ENCODE data around the gene SDK1.
"Not testable (repeated sequence)": the region's sequence is repeated elsewhere in the genome, so short reads cannot be mapped to it uniquely, and the experiment has no call there.

Gene SDK1

DNA sequence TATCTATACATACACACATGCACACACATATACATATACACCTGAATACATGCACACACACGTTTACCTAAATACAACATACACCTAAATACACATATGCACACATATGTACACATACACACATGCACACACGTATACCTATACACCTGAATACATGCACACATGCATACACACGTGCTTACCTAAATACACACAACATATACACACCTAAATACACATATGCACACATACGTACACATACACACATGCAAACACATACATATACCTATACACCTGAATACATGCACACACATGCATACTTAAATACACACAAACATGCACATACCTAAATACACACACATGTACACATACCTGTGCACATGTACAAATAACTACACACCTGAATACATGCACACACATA lies 947.2 kb downstream of the SDK1 start:
- Histone ChIP-seq H3K36me3 (ENCODE audit: insufficient read depth, low read length) (peaks cover 13% of the 10 kb centered on the region), H3K27ac (ENCODE audit: low read depth, low read length) (no peak overlapping the region), H3K9ac (ENCODE audit: low read length) (no peak overlapping the region), H3K4me1 (ENCODE audit: insufficient read depth, low read length) (no peaks in the 10 kb centered on the region), H3K27me3 (ENCODE audit: control insufficient read depth in 1 of 2, insufficient read depth in 2 of 2, low read length in 2 of 2) (no peaks in the 10 kb centered on the region), H3K9me3 (ENCODE audit: low read length) (peaks cover 3% of the 10 kb centered on the region), H3K4me3 (ENCODE audit: low read depth in 1 of 2, low read length in 2 of 2) (no peak overlapping the region)

GRCh38 chr7:4249241-4249640 lies 948.2 kb downstream of the SDK1 start:
- Histone ChIP-seq H3K4me3 (ENCODE audit: low read depth in 1 of 2, low read length in 2 of 2) (no peak overlapping the region), H3K27ac (ENCODE audit: low read depth, low read length) (no peak overlapping the region), H3K36me3 (ENCODE audit: insufficient read depth, low read length) (peaks cover 10% of the 10 kb centered on the region), H3K27me3 (ENCODE audit: control insufficient read depth in 1 of 2, insufficient read depth in 2 of 2, low read length in 2 of 2) (no peaks in the 10 kb centered on the region), H3K9ac (ENCODE audit: low read length) (no peak overlapping the region), H3K4me1 (ENCODE audit: insufficient read depth, low read length) (no peaks in the 10 kb centered on the region), H3K9me3 (ENCODE audit: low read length) (peaks cover 3% of the 10 kb centered on the region)

DNA sequence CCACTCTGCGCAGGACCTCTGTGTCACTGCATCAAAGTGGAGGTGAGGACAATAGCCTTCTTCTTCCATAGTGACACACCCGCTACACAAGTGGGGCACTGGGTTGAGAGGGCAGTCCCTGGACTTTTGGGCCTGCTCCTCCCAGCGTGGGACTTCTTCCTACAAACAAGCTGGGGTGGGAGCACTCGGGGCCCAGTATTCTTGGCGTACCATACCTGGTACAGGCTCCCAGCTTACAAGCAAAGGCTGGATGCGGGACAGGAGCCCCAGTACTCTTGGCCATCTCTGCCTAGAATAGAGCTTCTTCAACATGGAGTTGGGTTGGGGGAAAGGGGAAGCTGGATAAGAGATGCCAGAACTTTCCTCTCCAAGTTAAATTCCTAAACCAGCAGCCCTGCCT lies 954.3 kb downstream of the SDK1 start:
- Histone ChIP-seq H3K36me3 (ENCODE audit: insufficient read depth, low read length) (no peaks in the 10 kb centered on the region), H3K4me1 (ENCODE audit: insufficient read depth, low read length) (peaks cover 21% of the 10 kb centered on the region), H3K9me3 (ENCODE audit: low read length) (no peaks in the 10 kb centered on the region), H3K4me3 (ENCODE audit: low read depth in 1 of 2, low read length in 2 of 2) (no peak overlapping the region), H3K27me3 (ENCODE audit: control insufficient read depth in 1 of 2, insufficient read depth in 2 of 2, low read length in 2 of 2) (no peaks in the 10 kb centered on the region), H3K27ac (ENCODE audit: low read depth, low read length) (no peak overlapping the region), H3K9ac (ENCODE audit: low read length) (no peak overlapping the region)

DNA sequence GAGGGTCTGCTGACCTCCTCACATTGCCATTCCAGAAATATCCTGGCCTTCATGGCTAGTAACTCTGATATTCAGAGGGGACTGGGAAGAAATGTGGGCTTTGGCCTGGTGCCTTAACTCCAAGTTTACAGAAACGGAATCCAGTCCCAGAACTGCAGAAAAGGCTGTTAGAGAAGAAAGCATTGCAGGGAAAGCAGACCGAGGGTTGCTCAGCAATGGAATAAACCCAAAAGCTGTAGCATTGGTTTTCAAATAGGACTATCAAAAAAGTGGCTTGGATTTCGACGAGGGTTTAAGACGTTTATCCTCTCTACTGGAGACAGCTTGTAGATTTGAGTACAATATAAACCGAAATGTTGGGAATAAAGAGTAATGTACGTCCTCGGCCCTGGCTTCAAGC lies 955.2 kb downstream of the SDK1 start:
- Histone ChIP-seq H3K4me1 (ENCODE audit: insufficient read depth, low read length) (peaks cover 29% of the 10 kb centered on the region), H3K9ac (ENCODE audit: low read length) (no peak overlapping the region), H3K27me3 (ENCODE audit: control insufficient read depth in 1 of 2, insufficient read depth in 2 of 2, low read length in 2 of 2) (no peaks in the 10 kb centered on the region), H3K27ac (ENCODE audit: low read depth, low read length) (peak overlapping the region; percentile 80), H3K4me3 (ENCODE audit: low read depth in 1 of 2, low read length in 2 of 2) (peak overlapping the region in 1 of 2 donors; percentile 10), H3K9me3 (ENCODE audit: low read length) (no peaks in the 10 kb centered on the region), H3K36me3 (ENCODE audit: insufficient read depth, low read length) (no peaks in the 10 kb centered on the region)

DNA sequence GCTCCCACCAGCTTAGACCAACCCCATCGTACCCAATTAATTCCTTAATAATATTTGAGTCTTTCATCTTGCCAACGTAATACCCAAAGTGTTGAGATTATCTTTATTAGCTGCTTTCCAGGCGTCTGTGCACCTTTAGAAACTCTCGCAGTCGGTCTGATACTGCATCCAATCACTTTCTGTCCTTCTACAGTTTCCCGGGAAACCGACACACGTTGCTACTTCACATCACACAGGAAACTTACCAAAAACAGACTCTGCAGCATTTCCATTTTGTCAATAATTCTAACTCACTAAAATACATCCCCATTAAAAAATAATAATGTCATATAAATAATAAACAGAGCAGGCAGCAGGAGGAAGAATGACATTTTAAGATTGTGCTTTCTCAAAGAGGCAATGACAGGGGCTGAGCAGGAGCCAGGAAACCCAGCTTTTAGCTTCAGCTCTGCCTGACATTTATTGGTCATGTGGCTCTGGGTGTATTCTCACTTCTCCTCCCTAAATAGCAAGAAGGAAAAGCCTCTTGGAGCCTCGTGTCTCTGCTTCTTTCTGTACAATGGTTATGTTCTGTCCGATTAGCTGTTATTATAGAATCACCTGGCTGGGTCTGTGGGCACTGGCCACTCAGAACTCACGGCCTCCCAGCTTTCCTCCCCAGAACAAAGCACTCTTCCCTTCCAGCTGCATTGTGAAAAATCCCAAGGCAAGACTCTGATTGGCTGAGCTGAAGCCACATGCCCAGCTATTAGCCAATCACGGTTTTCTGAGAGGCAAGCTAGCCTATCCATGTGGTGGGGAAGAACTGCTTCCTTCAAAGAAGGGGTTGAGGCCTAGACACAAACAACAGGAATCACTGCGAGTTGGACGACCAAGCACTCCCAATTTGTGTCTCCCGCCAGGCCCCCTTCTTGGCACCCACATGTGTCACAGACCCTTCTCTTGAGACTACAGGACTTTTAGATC lies 956.4 kb downstream of the SDK1 start:
- no peaks in the 10 kb centered on the region for H3K36me3 ChIP-seq (ENCODE audit: insufficient read depth, low read length)
- H3K27ac ChIP-seq (ENCODE audit: low read depth, low read length) = peak overlapping the region; percentile 80
- H3K4me1 ChIP-seq (ENCODE audit: insufficient read depth, low read length) = peaks cover 34% of the 10 kb centered on the region
- H3K4me3 ChIP-seq (ENCODE audit: low read depth in 1 of 2, low read length in 2 of 2) = peak overlapping the region in 1 of 2 donors; percentile 19
- peak overlapping the region; percentile 32 for H3K9ac ChIP-seq (ENCODE audit: low read length)
- no peaks in the 10 kb centered on the region for H3K27me3 ChIP-seq (ENCODE audit: control insufficient read depth in 1 of 2, insufficient read depth in 2 of 2, low read length in 2 of 2)
- no peaks in the 10 kb centered on the region for H3K9me3 ChIP-seq (ENCODE audit: low read length)

DNA sequence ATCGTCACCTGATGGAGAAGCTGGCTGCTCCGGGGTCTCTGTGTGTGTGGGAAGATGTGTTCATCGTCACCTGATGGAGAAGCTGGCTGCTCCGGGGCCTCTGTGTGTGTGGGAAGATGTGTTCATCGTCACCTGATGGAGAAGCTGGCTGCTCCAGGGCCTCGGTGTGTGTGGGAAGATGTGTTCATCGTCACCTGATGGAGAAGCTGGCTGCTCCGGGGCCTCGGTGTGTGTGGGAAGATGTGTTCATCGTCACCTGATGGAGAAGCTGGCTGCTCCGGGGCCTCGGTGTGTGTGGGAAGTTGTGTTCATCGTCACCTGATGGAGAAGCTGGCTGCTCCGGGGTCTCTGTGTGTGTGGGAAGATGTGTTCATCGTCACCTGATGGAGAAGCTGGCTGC lies 959.1 kb downstream of the SDK1 start:
- H3K4me1 ChIP-seq (ENCODE audit: insufficient read depth, low read length) = peaks cover 34% of the 10 kb centered on the region
- not testable (repeated sequence) for H3K36me3 ChIP-seq (ENCODE audit: insufficient read depth, low read length); H3K4me3 ChIP-seq (ENCODE audit: low read depth in 1 of 2, low read length in 2 of 2); H3K9me3 ChIP-seq (ENCODE audit: low read length); H3K27me3 ChIP-seq (ENCODE audit: control insufficient read depth in 1 of 2, insufficient read depth in 2 of 2, low read length in 2 of 2); H3K9ac ChIP-seq (ENCODE audit: low read length); H3K27ac ChIP-seq (ENCODE audit: low read depth, low read length)

DNA sequence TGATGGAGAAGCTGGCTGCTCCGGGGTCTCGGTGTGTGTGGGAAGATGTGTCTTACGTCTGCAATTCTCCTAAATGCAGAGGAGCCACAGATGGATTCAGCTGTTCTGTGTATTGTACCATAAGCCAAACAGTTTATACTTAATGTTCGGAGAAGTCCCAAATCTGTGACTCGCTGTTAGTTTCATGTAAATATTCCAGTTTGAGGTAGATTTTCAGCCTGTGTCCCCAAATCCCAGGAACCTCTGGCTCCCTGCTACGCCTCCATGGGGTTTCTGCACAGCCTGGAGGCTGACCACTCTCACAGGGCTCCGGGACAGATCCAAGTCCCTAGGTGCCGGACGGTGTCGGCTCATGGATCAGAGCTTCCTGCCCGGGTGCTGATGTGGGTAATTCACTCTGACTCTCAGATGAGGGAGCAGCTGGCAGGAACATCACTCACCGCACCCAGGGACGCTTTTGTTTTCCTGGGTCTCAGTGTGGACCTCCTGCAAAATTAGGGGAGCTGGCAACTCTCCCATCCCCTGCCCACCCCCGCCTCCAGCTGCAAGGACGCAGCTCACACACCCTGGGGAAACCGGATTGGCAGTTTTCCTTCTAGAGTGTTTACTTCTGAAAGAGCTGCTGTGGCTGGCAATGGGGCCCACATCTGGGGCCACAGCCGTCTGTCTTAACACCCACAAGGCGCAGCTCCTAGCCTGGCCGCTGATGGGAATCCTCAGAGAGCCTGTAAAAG lies 960.0 kb downstream of the SDK1 start:
- Histone ChIP-seq H3K9ac (ENCODE audit: low read length) (no peak overlapping the region), H3K4me3 (ENCODE audit: low read depth in 1 of 2, low read length in 2 of 2) (peak overlapping the region; percentile 3 to 37), H3K27me3 (ENCODE audit: control insufficient read depth in 1 of 2, insufficient read depth in 2 of 2, low read length in 2 of 2) (no peaks in the 10 kb centered on the region), H3K27ac (ENCODE audit: low read depth, low read length) (no peak overlapping the region), H3K9me3 (ENCODE audit: low read length) (no peaks in the 10 kb centered on the region), H3K36me3 (ENCODE audit: insufficient read depth, low read length) (no peaks in the 10 kb centered on the region), H3K4me1 (ENCODE audit: insufficient read depth, low read length) (peaks cover 33% of the 10 kb centered on the region)

- H3K9me3 ChIP-seq (ENCODE audit: low read length) = no peaks in the 10 kb centered on the region
- peaks cover 30% of the 10 kb centered on the region for H3K4me1 ChIP-seq (ENCODE audit: insufficient read depth, low read length)
- H3K4me3 ChIP-seq (ENCODE audit: low read depth in 1 of 2, low read length in 2 of 2) = peak overlapping the region; percentile 3 to 37
- no peaks in the 10 kb centered on the region for H3K27me3 ChIP-seq (ENCODE audit: control insufficient read depth in 1 of 2, insufficient read depth in 2 of 2, low read length in 2 of 2)
- H3K36me3 ChIP-seq (ENCODE audit: insufficient read depth, low read length) = no peaks in the 10 kb centered on the region
- no peak overlapping the region for H3K27ac ChIP-seq (ENCODE audit: low read depth, low read length)
- H3K9ac ChIP-seq (ENCODE audit: low read length) = no peak overlapping the region
Observed at GRCh38 chr7:4261601-4261960, 960.5 kb downstream of the SDK1 start.

DNA sequence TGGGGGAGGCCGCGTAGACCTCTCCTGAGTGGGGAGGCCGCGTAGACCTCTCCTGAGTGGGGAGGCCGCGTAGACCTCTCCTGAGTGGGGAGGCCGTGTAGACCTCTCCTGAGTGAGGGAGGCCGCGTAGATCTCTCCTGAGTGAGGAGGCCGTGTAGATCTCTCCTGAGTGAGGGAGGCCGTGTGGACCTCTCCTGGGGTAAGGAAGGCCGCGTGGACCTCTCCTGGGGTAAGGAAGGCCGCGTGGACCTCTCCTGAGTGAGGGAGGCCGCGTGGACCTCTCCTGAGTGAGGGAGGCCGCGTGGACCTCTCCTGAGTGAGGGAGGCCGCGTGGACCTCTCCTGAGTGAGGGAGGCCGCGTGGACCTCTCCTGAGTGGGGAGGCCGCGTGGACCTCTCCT lies 963.2 kb downstream of the SDK1 start:
- H3K9ac ChIP-seq (ENCODE audit: low read length); H3K27me3 ChIP-seq (ENCODE audit: control insufficient read depth in 1 of 2, insufficient read depth in 2 of 2, low read length in 2 of 2); H3K36me3 ChIP-seq (ENCODE audit: insufficient read depth, low read length); H3K4me3 ChIP-seq (ENCODE audit: low read depth in 1 of 2, low read length in 2 of 2); H3K27ac ChIP-seq (ENCODE audit: low read depth, low read length); H3K9me3 ChIP-seq (ENCODE audit: low read length): not testable (repeated sequence)
- H3K4me1 ChIP-seq (ENCODE audit: insufficient read depth, low read length) = peaks cover 18% of the 10 kb centered on the region

- Histone ChIP-seq H3K4me1 (ENCODE audit: insufficient read depth, low read length) (peaks cover 18% of the 10 kb centered on the region), H3K9me3 (ENCODE audit: low read length) (no peaks in the 10 kb centered on the region), H3K9ac (ENCODE audit: low read length) (no peak overlapping the region), H3K27me3 (ENCODE audit: control insufficient read depth in 1 of 2, insufficient read depth in 2 of 2, low read length in 2 of 2) (no peaks in the 10 kb centered on the region), H3K27ac (ENCODE audit: low read depth, low read length) (no peak overlapping the region), H3K4me3 (ENCODE audit: low read depth in 1 of 2, low read length in 2 of 2) (no peak overlapping the region), H3K36me3 (ENCODE audit: insufficient read depth, low read length) (no peaks in the 10 kb centered on the region)
Observed at GRCh38 chr7:4265066-4265465, 964.0 kb downstream of the SDK1 start.

- Histone ChIP-seq H3K4me3 (ENCODE audit: low read depth in 1 of 2, low read length in 2 of 2) (no peak overlapping the region), H3K36me3 (ENCODE audit: insufficient read depth, low read length) (no peaks in the 10 kb centered on the region), H3K4me1 (ENCODE audit: insufficient read depth, low read length) (peaks cover 17% of the 10 kb centered on the region), H3K9me3 (ENCODE audit: low read length) (no peaks in the 10 kb centered on the region), H3K9ac (ENCODE audit: low read length) (no peak overlapping the region), H3K27ac (ENCODE audit: low read depth, low read length) (no peak overlapping the region), H3K27me3 (ENCODE audit: control insufficient read depth in 1 of 2, insufficient read depth in 2 of 2, low read length in 2 of 2) (no peaks in the 10 kb centered on the region)
Observed at GRCh38 chr7:4265676-4266075, 964.6 kb downstream of the SDK1 start.

All from muscle layer of colon (tissue), 2 donors.